Kidney capillary endothelial cell (primary cell): ENCODE measurements around the gene ITGA4.

Experiments used
- DNase-seq: peaks from one replicate; pipeline ENCODE4 v3.0.0-alpha.2; 2018; ENCODE audit warnings: low spot score

ITGA4 gene

GRCh38 chr2:181458871-181459270, 1.7 kb downstream of the ITGA4 start:
- no peak for DNase-seq

- peak; percentile 12 for DNase-seq
These were observed 2.4 kb downstream of the ITGA4 start for GRCh38 chr2:181459621-181460021.

DNA sequence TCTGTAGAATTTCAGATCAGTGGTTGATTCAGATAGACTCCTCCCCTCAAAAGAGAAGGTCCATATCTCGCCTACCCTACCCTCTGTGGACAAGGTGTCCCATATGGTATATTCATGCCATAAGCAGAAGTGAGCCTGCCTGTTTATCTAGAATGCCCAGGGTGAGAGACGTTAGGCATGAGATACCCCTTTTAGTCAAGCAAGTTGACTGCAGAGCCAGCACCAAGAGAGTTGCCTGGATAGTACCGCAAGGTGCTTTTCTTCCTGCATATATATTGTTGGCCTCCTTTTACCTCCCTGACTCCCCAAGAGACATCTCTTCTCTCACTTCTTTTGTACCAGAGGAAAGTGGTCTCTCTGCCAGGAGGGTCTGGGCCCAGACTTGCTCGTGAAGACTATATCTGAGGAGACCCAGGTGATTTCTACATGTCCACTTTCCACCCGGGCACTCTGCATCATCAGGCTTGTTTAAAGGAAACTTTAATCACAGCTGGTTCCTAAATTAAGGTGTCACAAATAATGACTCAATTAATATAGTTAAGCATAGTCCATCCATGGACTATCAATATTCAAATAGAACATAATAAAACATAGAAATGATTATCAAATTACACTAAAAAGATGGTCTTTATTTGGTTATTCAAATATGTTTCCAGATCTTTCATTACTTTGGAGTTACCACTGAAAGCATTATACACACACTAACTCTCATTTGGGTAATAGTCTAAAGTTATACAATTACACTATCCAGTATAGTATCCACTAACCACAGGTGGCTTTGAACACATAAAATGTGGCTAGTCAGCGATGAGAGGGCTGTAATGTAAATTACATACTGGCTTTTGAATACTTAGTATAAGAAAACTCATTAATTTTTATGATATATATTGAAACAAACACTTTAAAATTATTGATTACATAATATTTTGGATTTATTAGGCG, 4.1 kb downstream of the ITGA4 start:
- DNase-seq = no peak

GRCh38 chr2:181462033-181462432, 4.8 kb downstream of the ITGA4 start:
- no peak for DNase-seq

DNA sequence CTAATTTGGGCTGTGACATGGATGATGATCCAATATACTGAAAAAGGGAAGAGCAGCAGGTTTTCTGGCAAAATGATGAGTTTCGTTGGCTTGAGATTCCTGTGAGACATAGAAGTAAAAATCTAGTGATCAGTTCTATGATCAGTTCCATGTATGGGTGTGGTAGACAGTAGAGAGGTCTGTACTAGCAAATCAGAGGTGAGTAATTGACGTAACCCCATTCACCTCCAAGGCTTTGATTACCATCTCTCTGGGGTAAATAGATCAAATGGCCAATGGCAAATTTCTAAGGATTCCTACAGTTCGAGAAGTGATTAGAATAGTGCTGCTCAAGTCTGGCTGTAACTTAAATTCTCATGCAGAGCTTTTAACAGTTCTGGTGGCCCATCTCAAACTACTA, 6.4 kb downstream of the ITGA4 start:
- no peak for DNase-seq

- no peak for DNase-seq
These were observed 7.8 kb downstream of the ITGA4 start for GRCh38 chr2:181464966-181465365.

DNA sequence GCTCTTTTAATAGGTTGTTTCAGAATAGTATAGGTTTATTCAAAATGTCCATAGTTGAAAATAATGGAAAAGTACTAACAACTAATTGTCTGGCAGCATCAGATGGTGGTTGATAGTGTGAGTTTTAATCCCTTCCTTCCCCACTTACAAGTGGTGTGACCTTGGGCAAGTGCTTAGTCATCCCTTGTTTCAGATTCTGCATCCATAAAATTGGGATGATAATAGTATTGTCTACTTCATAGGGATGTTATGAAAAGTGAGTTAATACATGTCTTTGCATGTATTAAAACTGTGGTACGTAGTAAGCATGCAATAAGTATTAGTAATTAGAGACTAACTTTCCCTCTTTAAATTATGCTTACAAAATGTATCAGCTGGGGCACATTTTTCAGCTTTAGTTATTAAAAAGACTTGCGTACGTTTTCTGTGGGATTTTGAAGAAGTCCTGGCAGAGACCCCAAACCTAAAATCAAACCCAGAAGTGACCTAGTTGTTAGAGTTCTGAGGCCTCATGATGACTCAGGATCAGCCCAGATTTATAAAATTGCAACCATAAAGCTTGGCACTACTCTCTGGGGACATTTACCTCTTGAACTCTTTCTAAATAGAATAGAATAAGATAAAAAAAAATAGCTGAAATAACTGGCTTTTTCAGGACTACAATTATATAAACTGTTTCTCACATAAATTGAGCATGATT, 8.6 kb downstream of the ITGA4 start:
- no peak for DNase-seq

GRCh38 chr2:181466661-181467576, 9.7 kb downstream of the ITGA4 start:
- peak; percentile 52 for DNase-seq

DNA sequence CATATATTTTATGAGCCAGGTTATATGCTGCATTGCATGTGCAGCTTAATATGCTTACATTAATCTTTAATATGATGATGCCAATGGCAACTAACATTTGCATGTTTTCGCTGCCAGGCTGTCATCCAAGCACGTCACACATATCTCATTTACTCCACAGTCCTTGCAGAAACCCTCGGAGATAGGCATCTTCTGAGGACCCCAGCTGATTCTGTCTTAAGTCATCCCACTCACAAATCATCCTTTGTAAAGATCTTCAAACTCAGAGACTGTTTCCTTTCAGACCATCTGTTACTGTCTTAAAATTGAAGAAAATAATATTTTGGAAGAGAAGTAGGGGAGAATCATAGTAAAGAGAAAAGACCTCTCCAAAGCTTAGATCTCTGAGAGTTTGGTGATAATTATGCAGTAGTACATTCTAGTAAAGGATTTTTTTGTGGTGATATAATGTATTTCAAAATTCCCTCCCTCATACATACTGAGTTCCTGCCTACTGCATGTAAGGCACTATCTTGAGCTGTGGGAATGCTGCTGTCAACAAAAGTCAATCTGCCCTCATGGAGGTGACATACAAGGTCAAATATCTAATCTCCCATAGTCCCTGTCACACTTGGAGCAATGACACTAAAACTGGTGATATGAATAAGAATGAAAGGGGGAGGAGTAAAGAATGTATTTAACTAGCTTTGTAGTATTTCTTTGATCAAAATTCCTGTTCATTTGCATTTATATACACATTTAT, 11.0 kb downstream of the ITGA4 start:
- no peak for DNase-seq

DNA sequence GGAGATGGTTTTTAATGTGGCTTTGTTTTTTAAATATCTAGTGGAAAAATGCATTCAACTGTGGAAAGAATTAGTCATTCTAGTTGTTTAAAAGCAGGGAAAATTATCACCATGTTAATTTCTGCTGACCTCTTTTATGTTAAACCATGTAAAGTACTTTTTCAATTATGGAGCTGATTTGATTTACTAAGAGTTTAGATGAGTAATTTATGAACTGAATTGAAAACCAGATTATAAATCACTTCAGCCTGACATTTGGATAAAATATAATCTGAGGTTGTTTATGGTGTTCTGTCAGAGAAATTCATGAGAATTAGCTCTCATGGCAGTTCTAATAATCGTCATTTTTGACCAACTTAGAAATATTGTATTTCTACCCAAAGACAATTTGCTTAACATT, 11.6 kb downstream of the ITGA4 start:
- DNase-seq = no peak

GRCh38 chr2:181471226-181471625, 14.0 kb downstream of the ITGA4 start:
- no peak for DNase-seq

DNA sequence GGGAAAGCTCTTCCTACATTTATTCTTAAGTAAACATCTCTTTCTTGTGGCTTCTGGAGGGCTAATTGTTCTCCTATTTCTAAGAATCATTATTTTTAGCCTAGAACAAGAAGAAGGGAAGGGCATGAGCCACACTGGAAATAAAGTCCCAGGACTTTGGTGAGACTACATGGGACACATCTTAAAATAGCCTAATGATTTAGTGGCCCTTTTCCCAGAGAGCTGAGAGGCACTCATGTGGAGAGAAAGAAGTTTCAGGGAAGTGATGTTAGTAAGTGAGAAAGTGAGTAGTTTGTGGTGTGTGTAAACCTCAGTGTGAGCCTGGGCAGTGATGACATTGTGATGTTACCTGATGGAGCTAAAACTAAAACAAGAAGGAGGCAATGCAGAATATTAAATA, 14.6 kb downstream of the ITGA4 start:
- no peak for DNase-seq

- DNase-seq = no peak
These were observed 15.8 kb downstream of the ITGA4 start for GRCh38 chr2:181472990-181473389.

DNA sequence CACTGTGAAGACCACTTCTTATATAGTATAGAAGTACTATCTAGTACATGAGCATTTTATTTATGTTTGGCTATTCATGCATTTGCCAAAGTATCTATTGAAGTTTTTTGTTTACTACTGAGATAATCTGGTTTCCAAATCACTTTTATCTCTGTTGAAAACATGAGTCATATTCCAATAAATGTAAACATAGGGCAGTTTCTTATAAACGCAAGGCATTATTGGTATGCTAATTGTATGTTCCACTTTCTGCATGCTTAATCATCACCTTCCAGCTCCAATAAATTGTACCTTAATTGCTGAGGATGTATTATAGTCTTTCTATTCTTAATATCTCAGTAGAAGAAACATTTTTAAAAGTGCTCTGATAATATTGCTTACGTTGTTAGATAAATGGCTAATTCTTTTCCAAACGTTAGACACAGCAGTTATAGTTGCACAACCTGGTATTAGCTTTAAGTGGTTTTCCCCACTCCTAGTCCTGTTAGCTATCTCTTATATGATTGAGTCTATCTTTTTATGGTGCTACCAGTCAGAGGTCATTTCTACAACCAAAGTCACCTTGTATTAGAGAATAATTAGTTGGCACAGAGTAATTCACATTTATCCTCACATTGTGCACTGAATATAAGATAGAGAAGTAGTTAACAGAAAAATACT, 17.2 kb downstream of the ITGA4 start:
- no peak for DNase-seq

DNA sequence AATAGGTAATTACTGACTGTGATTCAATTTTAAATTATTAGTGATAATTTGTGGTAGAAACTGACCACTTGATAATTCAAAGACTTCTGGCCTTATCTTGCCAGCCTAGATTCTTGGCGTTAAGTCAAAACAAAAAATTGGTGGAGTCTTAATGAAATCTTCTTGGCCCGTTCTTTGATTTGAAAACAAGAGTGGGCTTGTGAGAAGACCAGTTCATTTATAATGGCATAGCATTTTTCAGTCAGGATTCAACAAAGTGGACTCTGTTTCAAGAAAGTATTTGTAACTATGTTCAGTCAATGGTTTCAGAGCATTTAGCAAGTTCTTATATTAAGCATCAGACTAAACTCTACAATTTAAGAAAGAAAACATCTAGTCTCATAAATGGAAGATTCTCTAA, 26.0 kb downstream of the ITGA4 start:
- no peak for DNase-seq

GRCh38 chr2:181483876-181484275, 26.7 kb downstream of the ITGA4 start:
- no peak for DNase-seq

DNA sequence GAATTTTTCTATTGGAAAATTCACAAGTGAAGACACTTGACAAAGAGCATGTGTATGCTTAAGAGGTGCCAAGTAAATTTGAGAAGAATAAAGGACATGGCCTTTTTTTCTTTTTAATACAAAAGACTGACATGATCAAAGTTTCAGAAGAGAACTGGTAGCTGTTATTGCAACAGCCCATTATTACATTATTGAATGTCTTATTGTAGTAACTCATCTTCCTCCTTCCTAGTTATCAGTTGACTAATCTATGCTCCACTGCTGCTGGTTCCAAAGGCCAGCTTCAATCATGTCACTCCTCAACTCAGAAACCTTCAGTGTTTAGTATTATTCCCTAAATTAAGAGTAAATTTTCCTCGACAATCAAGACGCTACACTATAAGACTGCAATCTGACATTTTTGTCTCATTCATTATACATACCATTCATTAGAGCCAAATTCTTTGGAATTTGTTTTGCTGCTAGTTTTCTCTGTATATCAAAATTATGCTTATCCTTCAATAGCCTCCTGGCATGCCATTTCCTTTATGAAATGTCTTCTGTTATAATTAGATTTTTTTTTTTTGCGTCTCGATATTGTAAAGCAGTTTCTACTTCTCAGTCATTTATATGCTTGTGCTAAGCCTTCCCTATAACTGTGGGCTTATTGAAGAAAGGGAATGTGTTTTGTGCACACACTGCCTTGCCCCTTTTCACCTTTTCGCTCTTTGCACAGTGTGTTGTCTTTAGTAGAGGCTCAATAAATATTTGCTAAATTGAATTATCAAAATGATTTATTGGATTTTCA, 27.9 kb downstream of the ITGA4 start:
- no peak for DNase-seq

DNA sequence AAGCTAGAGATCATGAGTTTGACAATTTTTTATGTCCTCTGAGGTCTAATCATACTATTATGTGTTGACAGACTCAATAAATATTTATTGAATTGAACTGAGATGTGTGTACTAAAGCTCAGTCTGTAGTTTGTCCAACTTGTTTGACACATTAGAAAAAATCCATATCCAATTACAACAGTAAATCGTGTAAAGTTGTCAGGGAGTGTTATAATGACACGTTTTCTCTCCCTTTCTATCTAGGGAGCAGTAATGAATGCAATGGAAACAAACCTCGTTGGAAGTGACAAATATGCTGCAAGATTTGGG, 28.4 kb downstream of the ITGA4 start:
- DNase-seq = no peak

GRCh38 chr2:181499231-181499630, 42.0 kb downstream of the ITGA4 start:
- DNase-seq = no peak

- no peak for DNase-seq
These were observed 43.0 kb downstream of the ITGA4 start for GRCh38 chr2:181500201-181500600.
